Measurements from ENCODE around the gene TDRD12. TPM values are rescaled to one million over a fixed set of nuclear protein-coding genes. Genes with fewer than 3 reads are reported as not detected.
"Not testable (repeated sequence)": the region's sequence is repeated elsewhere in the genome, so short reads cannot be mapped to it uniquely, and the experiment has no call there.

Gene TDRD12
- total and polyA plus RNA-seq, 8 donors = 0.06 to 0.84 (median 0.11) TPM; not detected in 3

GRCh38 chr19:32702010-32702409, 17.6 kb upstream of the TDRD12 start:
- intact Hi-C loops (cut with DNase I) = no loop called here
- ATAC-seq (peak; percentile 83 to 95 (median 93)), DNase-seq (peak in 3 of 6 donors; percentile 44 to 54 (median 47)), FAIRE-seq (no peak)
- 15 to 16% methylated on average over 5 of the region's 5 CpGs for WGBS, 2 donors
- Histone ChIP-seq H3K27ac (peak overlapping the region in 1 of 4 donors; percentile 22), H3K9me3 (peaks cover 0 to 3% (median 0%) of the 10 kb centered on the region in 4 donors), H3K27me3 (no peaks in the 10 kb centered on the region), H3K4me3 (no peak overlapping the region), H3K4me1 (peaks cover 6 to 22% (median 20%) of the 10 kb centered on the region in 3 donors), H3K36me3 (no peaks in the 10 kb centered on the region)
- no peak for TF ChIP-seq CTCF (IDR thresholded peaks at IDR 0.05)

- H3K27me3 ChIP-seq; H3K36me3 ChIP-seq; H3K9me3 ChIP-seq; H3K27ac ChIP-seq; intact Hi-C loops (cut with DNase I); DNase-seq; ATAC-seq; FAIRE-seq; H3K4me3 ChIP-seq: not testable (repeated sequence)
- peaks cover 6 to 22% (median 17%) of the 10 kb centered on the region in 3 donors for H3K4me1 ChIP-seq
- WGBS, 2 donors = 95 to 98% methylated on average over 2 of the region's 2 CpGs
Observed at GRCh38 chr19:32704006-32704405, 15.6 kb upstream of the TDRD12 start.

GRCh38 chr19:32708457-32708856, 11.1 kb upstream of the TDRD12 start:
- Histone ChIP-seq H3K4me1 (no peaks in the 10 kb centered on the region), H3K27ac (no peak overlapping the region), H3K4me3 (no peak overlapping the region), H3K27me3 (no peaks in the 10 kb centered on the region), H3K9me3 (peaks cover 0 to 3% (median 0%) of the 10 kb centered on the region in 4 donors), H3K36me3 (peaks cover 0 to 13% (median 0%) of the 10 kb centered on the region in 3 donors)
- peak in 1 of 4 donors; percentile 34 for ATAC-seq
- FAIRE-seq = no peak
- no peak for TF ChIP-seq CTCF (IDR thresholded peaks at IDR 0.05)
- WGBS, 2 donors = 84 to 88% methylated on average over 3 of the region's 3 CpGs
- intact Hi-C loops (cut with DNase I) = no loop called here
- DNase-seq = no peak

- no peak overlapping the region for H3K4me3 ChIP-seq
- H3K27me3 ChIP-seq = no peaks in the 10 kb centered on the region
- DNase-seq (no peak), ATAC-seq (no peak), FAIRE-seq (no peak)
- no peak for TF ChIP-seq CTCF (IDR thresholded peaks at IDR 0.05)
- peaks cover 0 to under 1% (median 0%) of the 10 kb centered on the region in 4 donors for H3K9me3 ChIP-seq
- H3K4me1 ChIP-seq = no peaks in the 10 kb centered on the region
- WGBS, 2 donors = 93 to 95% methylated on average over 5 of the region's 5 CpGs
- intact Hi-C loops (cut with DNase I) = no loop called here
- H3K36me3 ChIP-seq = peaks cover 0 to 13% (median 0%) of the 10 kb centered on the region in 3 donors
- no peak overlapping the region for H3K27ac ChIP-seq
Observed at GRCh38 chr19:32709032-32709431, 10.5 kb upstream of the TDRD12 start.

GRCh38 chr19:32711747-32712146, 7.8 kb upstream of the TDRD12 start:
- 93 to 96% methylated on average over 6 of the region's 6 CpGs for WGBS, 2 donors
- FAIRE-seq = no peak
- H3K9me3 ChIP-seq = no peaks in the 10 kb centered on the region
- intact Hi-C loops (cut with DNase I) = no loop called here
- ATAC-seq = no peak
- no peaks in the 10 kb centered on the region for H3K4me1 ChIP-seq
- no peak for TF ChIP-seq CTCF (IDR thresholded peaks at IDR 0.05)
- no peak for DNase-seq
- H3K27ac ChIP-seq = no peak overlapping the region
- H3K4me3 ChIP-seq = no peak overlapping the region
- H3K27me3 ChIP-seq = no peaks in the 10 kb centered on the region
- H3K36me3 ChIP-seq = peaks cover 0 to 13% (median 0%) of the 10 kb centered on the region in 3 donors

- WGBS, 2 donors = 97 to 98% methylated on average over 7 of the region's 7 CpGs
- intact Hi-C loops (cut with DNase I); H3K4me3 ChIP-seq; H3K9me3 ChIP-seq; ATAC-seq; FAIRE-seq; DNase-seq; H3K4me1 ChIP-seq; H3K27me3 ChIP-seq; H3K27ac ChIP-seq: not testable (repeated sequence)
- H3K36me3 ChIP-seq = peaks cover 0 to 13% (median 0%) of the 10 kb centered on the region in 3 donors
Observed at GRCh38 chr19:32716203-32716602, 3.4 kb upstream of the TDRD12 start.

Data from pancreas (tissue), 10 donors.